ENCODE results near the gene GPAT3. TPM values are rescaled to one million over a fixed set of nuclear protein-coding genes. Genes with fewer than 3 reads are reported as not detected.
"Not testable (repeated sequence)": the region's sequence is repeated elsewhere in the genome, so short reads cannot be mapped to it uniquely, and the experiment has no call there.

GPAT3 gene
- total RNA-seq, 1 experiment from 2014 or later = not detected

GRCh38 chr4:83572848-83573247 lies 36.9 kb downstream of the GPAT3 start:
- H3K27ac ChIP-seq (ENCODE audit: low read length) = no peak overlapping the region
- H3K9ac ChIP-seq (ENCODE audit: low read length) = no peak overlapping the region
- no peaks in the 10 kb centered on the region for H3K9me3 ChIP-seq (ENCODE audit: low read length)
- no peak overlapping the region for H2AFZ ChIP-seq (ENCODE audit: low read length)
- H3K4me2 ChIP-seq (ENCODE audit: low read depth, low read length, poor library complexity, severe bottlenecking) = no peak overlapping the region
- H3K27me3 ChIP-seq (ENCODE audit: low read length) = no peaks in the 10 kb centered on the region
- H3K79me2 ChIP-seq (ENCODE audit: low read length) = no peaks in the 10 kb centered on the region
- no peak overlapping the region for H3K4me3 ChIP-seq (ENCODE audit: low read length)
- no peaks in the 10 kb centered on the region for H3K9me2 ChIP-seq (replicated peaks; ENCODE audit: insufficient read depth, low read length)
- no peak for DNase-seq
- H3K4me1 ChIP-seq (ENCODE audit: low read length) = no peaks in the 10 kb centered on the region
- H3K36me3 ChIP-seq (ENCODE audit: insufficient read depth, low read length) = no peaks in the 10 kb centered on the region
- no peaks in the 10 kb centered on the region for H4K20me1 ChIP-seq (ENCODE audit: insufficient read depth, low read depth, low read length)

GRCh38 chr4:83574247-83574646 lies 38.3 kb downstream of the GPAT3 start:
- H2AFZ ChIP-seq (ENCODE audit: low read length) = no peak overlapping the region
- H3K27me3 ChIP-seq (ENCODE audit: low read length) = no peaks in the 10 kb centered on the region
- H3K4me1 ChIP-seq (ENCODE audit: low read length) = no peaks in the 10 kb centered on the region
- H3K27ac ChIP-seq (ENCODE audit: low read length) = no peak overlapping the region
- H3K4me3 ChIP-seq (ENCODE audit: low read length) = no peak overlapping the region
- no peak overlapping the region for H3K4me2 ChIP-seq (ENCODE audit: low read depth, low read length, poor library complexity, severe bottlenecking)
- H3K79me2 ChIP-seq (ENCODE audit: low read length) = no peaks in the 10 kb centered on the region
- H3K9me2 ChIP-seq (replicated peaks; ENCODE audit: insufficient read depth, low read length) = no peaks in the 10 kb centered on the region
- no peaks in the 10 kb centered on the region for H3K9me3 ChIP-seq (ENCODE audit: low read length)
- H3K9ac ChIP-seq (ENCODE audit: low read length) = no peak overlapping the region
- H4K20me1 ChIP-seq (ENCODE audit: insufficient read depth, low read depth, low read length) = no peaks in the 10 kb centered on the region
- no peak for DNase-seq
- no peaks in the 10 kb centered on the region for H3K36me3 ChIP-seq (ENCODE audit: insufficient read depth, low read length)

- not testable (repeated sequence) for H2AFZ ChIP-seq (ENCODE audit: low read length); H3K36me3 ChIP-seq (ENCODE audit: insufficient read depth, low read length); H3K4me1 ChIP-seq (ENCODE audit: low read length); H3K9ac ChIP-seq (ENCODE audit: low read length); H3K27me3 ChIP-seq (ENCODE audit: low read length); H4K20me1 ChIP-seq (ENCODE audit: insufficient read depth, low read depth, low read length); H3K4me2 ChIP-seq (ENCODE audit: low read depth, low read length, poor library complexity, severe bottlenecking); DNase-seq; H3K9me2 ChIP-seq (replicated peaks; ENCODE audit: insufficient read depth, low read length); H3K9me3 ChIP-seq (ENCODE audit: low read length); H3K79me2 ChIP-seq (ENCODE audit: low read length); H3K27ac ChIP-seq (ENCODE audit: low read length); H3K4me3 ChIP-seq (ENCODE audit: low read length)
These were observed 40.3 kb downstream of the GPAT3 start for GRCh38 chr4:83576237-83576636.

GRCh38 chr4:83581411-83582288 lies 45.7 kb downstream of the GPAT3 start:
- H3K36me3 ChIP-seq (ENCODE audit: insufficient read depth, low read length) = no peaks in the 10 kb centered on the region
- peak overlapping the region; percentile 84; the same call in 1 of the 2 replicates for H2AFZ ChIP-seq (ENCODE audit: low read length)
- H4K20me1 ChIP-seq (ENCODE audit: insufficient read depth, low read depth, low read length) = no peaks in the 10 kb centered on the region
- peak overlapping the region; percentile 44 for H3K4me2 ChIP-seq (ENCODE audit: low read depth, low read length, poor library complexity, severe bottlenecking)
- H3K27ac ChIP-seq (ENCODE audit: low read length) = no peak overlapping the region
- no peaks in the 10 kb centered on the region for H3K9me3 ChIP-seq (ENCODE audit: low read length)
- H3K4me3 ChIP-seq (ENCODE audit: low read length) = no peak overlapping the region
- no peaks in the 10 kb centered on the region for H3K9me2 ChIP-seq (replicated peaks; ENCODE audit: insufficient read depth, low read length)
- no peak overlapping the region; the same call in 1 of the 2 replicates for H3K9ac ChIP-seq (ENCODE audit: low read length)
- no peaks in the 10 kb centered on the region for H3K79me2 ChIP-seq (ENCODE audit: low read length)
- DNase-seq = peak; percentile 42
- H3K27me3 ChIP-seq (ENCODE audit: low read length) = no peaks in the 10 kb centered on the region
- H3K4me1 ChIP-seq (ENCODE audit: low read length) = peaks cover 11% of the 10 kb centered on the region

- Histone ChIP-seq H3K4me1 (ENCODE audit: low read length) (peaks cover 11% of the 10 kb centered on the region), H2AFZ (ENCODE audit: low read length) (peak overlapping the region; percentile 84; the same call in 1 of the 2 replicates), H3K27ac (ENCODE audit: low read length) (no peak overlapping the region), H3K4me2 (ENCODE audit: low read depth, low read length, poor library complexity, severe bottlenecking) (peak overlapping the region; percentile 44), H3K4me3 (ENCODE audit: low read length) (no peak overlapping the region; the same call in 1 of the 2 replicates), H3K36me3 (ENCODE audit: insufficient read depth, low read length) (no peaks in the 10 kb centered on the region), H3K79me2 (ENCODE audit: low read length) (no peaks in the 10 kb centered on the region), H4K20me1 (ENCODE audit: insufficient read depth, low read depth, low read length) (no peaks in the 10 kb centered on the region), H3K27me3 (ENCODE audit: low read length) (no peaks in the 10 kb centered on the region), H3K9ac (ENCODE audit: low read length) (no peak overlapping the region; the same call in 1 of the 2 replicates), H3K9me2 (replicated peaks; ENCODE audit: insufficient read depth, low read length) (no peaks in the 10 kb centered on the region), H3K9me3 (ENCODE audit: low read length) (no peaks in the 10 kb centered on the region)
- peak; percentile 64 for DNase-seq
These were observed 46.4 kb downstream of the GPAT3 start for GRCh38 chr4:83582289-83582785.

- Histone ChIP-seq H3K4me1 (ENCODE audit: low read length) (peaks cover 11% of the 10 kb centered on the region), H3K9me3 (ENCODE audit: low read length) (no peaks in the 10 kb centered on the region), H3K27me3 (ENCODE audit: low read length) (no peaks in the 10 kb centered on the region), H3K79me2 (ENCODE audit: low read length) (no peaks in the 10 kb centered on the region), H2AFZ (ENCODE audit: low read length) (no peak overlapping the region), H3K36me3 (ENCODE audit: insufficient read depth, low read length) (no peaks in the 10 kb centered on the region), H3K9me2 (replicated peaks; ENCODE audit: insufficient read depth, low read length) (no peaks in the 10 kb centered on the region), H3K9ac (ENCODE audit: low read length) (no peak overlapping the region), H3K4me3 (ENCODE audit: low read length) (no peak overlapping the region), H3K27ac (ENCODE audit: low read length) (no peak overlapping the region), H3K4me2 (ENCODE audit: low read depth, low read length, poor library complexity, severe bottlenecking) (no peak overlapping the region), H4K20me1 (ENCODE audit: insufficient read depth, low read depth, low read length) (no peaks in the 10 kb centered on the region)
- DNase-seq = no peak
These were observed 50.1 kb downstream of the GPAT3 start for GRCh38 chr4:83585982-83586508.

- Histone ChIP-seq H4K20me1 (ENCODE audit: insufficient read depth, low read depth, low read length) (no peaks in the 10 kb centered on the region), H3K36me3 (ENCODE audit: insufficient read depth, low read length) (no peaks in the 10 kb centered on the region), H3K9ac (ENCODE audit: low read length) (no peak overlapping the region), H3K27ac (ENCODE audit: low read length) (no peak overlapping the region), H3K4me3 (ENCODE audit: low read length) (no peak overlapping the region), H3K4me2 (ENCODE audit: low read depth, low read length, poor library complexity, severe bottlenecking) (no peak overlapping the region), H3K27me3 (ENCODE audit: low read length) (no peaks in the 10 kb centered on the region), H3K4me1 (ENCODE audit: low read length) (no peaks in the 10 kb centered on the region), H2AFZ (ENCODE audit: low read length) (no peak overlapping the region), H3K9me3 (ENCODE audit: low read length) (no peaks in the 10 kb centered on the region), H3K9me2 (replicated peaks; ENCODE audit: insufficient read depth, low read length) (no peaks in the 10 kb centered on the region), H3K79me2 (ENCODE audit: low read length) (no peaks in the 10 kb centered on the region)
- DNase-seq = no peak
These were observed 53.4 kb downstream of the GPAT3 start for GRCh38 chr4:83589279-83589678.

GRCh38 chr4:83591056-83591455 lies 55.1 kb downstream of the GPAT3 start:
- no peak for DNase-seq
- H2AFZ ChIP-seq (ENCODE audit: low read length) = no peak overlapping the region
- H3K27me3 ChIP-seq (ENCODE audit: low read length) = no peaks in the 10 kb centered on the region
- H3K9ac ChIP-seq (ENCODE audit: low read length) = no peak overlapping the region
- no peaks in the 10 kb centered on the region for H4K20me1 ChIP-seq (ENCODE audit: insufficient read depth, low read depth, low read length)
- H3K79me2 ChIP-seq (ENCODE audit: low read length) = no peaks in the 10 kb centered on the region
- H3K9me3 ChIP-seq (ENCODE audit: low read length) = no peaks in the 10 kb centered on the region
- H3K4me2 ChIP-seq (ENCODE audit: low read depth, low read length, poor library complexity, severe bottlenecking) = no peak overlapping the region
- no peak overlapping the region for H3K27ac ChIP-seq (ENCODE audit: low read length)
- no peaks in the 10 kb centered on the region for H3K9me2 ChIP-seq (replicated peaks; ENCODE audit: insufficient read depth, low read length)
- no peaks in the 10 kb centered on the region for H3K4me1 ChIP-seq (ENCODE audit: low read length)
- H3K36me3 ChIP-seq (ENCODE audit: insufficient read depth, low read length) = no peaks in the 10 kb centered on the region
- H3K4me3 ChIP-seq (ENCODE audit: low read length) = no peak overlapping the region

Data from Karpas-422 (cell line).